LNCaP clone FGC (cell line): ENCODE data around the gene COL8A1.
"Not testable (repeated sequence)": the region's sequence is repeated elsewhere in the genome, so short reads cannot be mapped to it uniquely, and the experiment has no call there.

Experiments
- DNase-seq: peaks from one replicate; pipeline ENCODE4 v3.0.0-alpha.2; 2011; ENCODE audit warnings: low read depth
- H3K4me3 ChIP-seq: 2 replicates; pipeline ENCODE4 v1.5.1; 2011; ENCODE audit warnings: mild to moderate bottlenecking, low read depth, low read length, control low read depth
- CTCF ChIP-seq: IDR thresholded peaks from 2 replicates; pipeline ENCODE4 v1.5.1; 2012; ENCODE audit warnings: mild to moderate bottlenecking; ENCODE audit not compliant: control insufficient read depth, insufficient read depth; ENCODE audit errors: extremely low read depth

The COL8A1 gene

GRCh38 chr3:99720985-99721632, 82.7 kb downstream of the COL8A1 start:
- TF ChIP-seq CTCF = no peak
- no peak overlapping the region for H3K4me3 ChIP-seq
- no peak for DNase-seq

- TF ChIP-seq CTCF = no peak
- no peak overlapping the region for H3K4me3 ChIP-seq
- DNase-seq = no peak
Observed at GRCh38 chr3:99721633-99722007, 83.2 kb downstream of the COL8A1 start.

- no peak for TF ChIP-seq CTCF
- DNase-seq = no peak
- no peak overlapping the region for H3K4me3 ChIP-seq
Observed at GRCh38 chr3:99724276-99724675, 85.9 kb downstream of the COL8A1 start.

- no peak for TF ChIP-seq CTCF
- no peak for DNase-seq
- H3K4me3 ChIP-seq = no peak overlapping the region
Observed at GRCh38 chr3:99730870-99731269, 92.5 kb downstream of the COL8A1 start.

- no peak overlapping the region for H3K4me3 ChIP-seq
- no peak for TF ChIP-seq CTCF
- no peak for DNase-seq
Observed at GRCh38 chr3:99731499-99731898, 93.1 kb downstream of the COL8A1 start.

- not testable (repeated sequence) for H3K4me3 ChIP-seq, DNase-seq
Observed at GRCh38 chr3:99740371-99740770, 102.0 kb downstream of the COL8A1 start.

GRCh38 chr3:99741588-99741987, 103.2 kb downstream of the COL8A1 start:
- TF ChIP-seq CTCF = no peak
- H3K4me3 ChIP-seq = no peak overlapping the region
- DNase-seq = no peak

- DNase-seq = no peak
- no peak overlapping the region for H3K4me3 ChIP-seq
- peak; percentile 61 for TF ChIP-seq CTCF
Observed at GRCh38 chr3:99747915-99748314, 109.5 kb downstream of the COL8A1 start.
